Muscle layer of duodenum (tissue), 2 donors: Measurements from ENCODE around the gene PITX1.
"Not testable (repeated sequence)": the region's sequence is repeated elsewhere in the genome, so short reads cannot be mapped to it uniquely, and the experiment has no call there.

Experiments used
- H3K27ac ChIP-seq: one replicate; pipeline ENCODE4 v1.7.0; 2013; ENCODE audit warnings: mild to moderate bottlenecking, low read length
- H3K27me3 ChIP-seq: one replicate; pipeline ENCODE4 v1.7.0; 2013; ENCODE audit warnings: low read depth, mild to moderate bottlenecking, control low read depth, low read length
- H3K36me3 ChIP-seq, 2 donors: one replicate each; pipeline ENCODE4 v1.7.0; 2013; ENCODE audit warnings: low read length in 2 of 2, control low read depth in 1 of 2, mild to moderate bottlenecking in 1 of 2; ENCODE audit not compliant: insufficient read depth in 2 of 2, control insufficient read depth in 1 of 2
- H3K4me1 ChIP-seq, 2 donors: one replicate each; pipeline ENCODE4 v1.7.0; 2013; ENCODE audit warnings: low read length in 2 of 2, mild to moderate bottlenecking in 2 of 2, control low read depth in 1 of 2, moderate library complexity in 1 of 2; ENCODE audit not compliant: insufficient read depth in 2 of 2, control insufficient read depth in 1 of 2
- H3K4me3 ChIP-seq, 2 donors: one replicate each; pipeline ENCODE4 v1.7.0; 2013; ENCODE audit warnings: low read length in 2 of 2, low read depth in 1 of 2, mild to moderate bottlenecking in 1 of 2
- H3K9me3 ChIP-seq, 2 donors: one replicate each; pipeline ENCODE4 v1.7.0; 2013; ENCODE audit warnings: low read length in 2 of 2, control low read depth in 1 of 2, mild to moderate bottlenecking in 1 of 2; ENCODE audit not compliant: control insufficient read depth in 1 of 2
- donor health status: healthy.

PITX1 gene

DNA sequence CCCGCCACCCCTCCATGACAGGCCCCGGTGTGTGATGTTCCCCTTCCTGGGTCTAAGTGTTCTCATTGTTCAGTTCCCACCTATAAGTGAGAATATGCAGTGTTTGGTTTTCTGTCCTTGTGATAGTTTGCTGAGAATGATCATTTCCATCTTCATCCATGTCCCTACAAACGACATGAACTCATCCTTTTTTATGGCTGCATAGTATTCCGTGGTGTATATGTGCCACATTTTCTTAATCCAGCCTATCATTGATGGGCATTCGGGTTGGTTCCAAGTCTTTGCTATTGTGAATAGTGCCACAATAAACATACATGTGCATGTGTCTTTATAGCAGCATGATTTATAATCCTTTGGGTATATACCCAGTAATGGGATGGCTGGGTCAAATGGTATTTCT lies 36.0 kb downstream of the PITX1 start:
- not testable (repeated sequence) for H3K4me1 ChIP-seq, H3K27me3 ChIP-seq, H3K4me3 ChIP-seq, H3K9me3 ChIP-seq, H3K36me3 ChIP-seq, H3K27ac ChIP-seq

- H3K4me1 ChIP-seq = no peaks in the 10 kb centered on the region
- H3K27ac ChIP-seq = no peak overlapping the region
- no peaks in the 10 kb centered on the region for H3K36me3 ChIP-seq
- no peaks in the 10 kb centered on the region for H3K9me3 ChIP-seq
- H3K4me3 ChIP-seq = no peak overlapping the region
- H3K27me3 ChIP-seq = no peaks in the 10 kb centered on the region
Observed at GRCh38 chr5:134997015-134997414, 37.0 kb downstream of the PITX1 start.

GRCh38 chr5:134995850-134996402 lies 38.1 kb downstream of the PITX1 start:
- Histone ChIP-seq H3K27me3 (no peaks in the 10 kb centered on the region), H3K27ac (no peak overlapping the region), H3K4me1 (no peaks in the 10 kb centered on the region), H3K4me3 (no peak overlapping the region), H3K9me3 (no peaks in the 10 kb centered on the region), H3K36me3 (no peaks in the 10 kb centered on the region)

GRCh38 chr5:134994560-134995156 lies 39.4 kb downstream of the PITX1 start:
- H3K27me3 ChIP-seq = no peaks in the 10 kb centered on the region
- H3K4me1 ChIP-seq = no peaks in the 10 kb centered on the region
- H3K27ac ChIP-seq = no peak overlapping the region
- no peaks in the 10 kb centered on the region for H3K9me3 ChIP-seq
- H3K4me3 ChIP-seq = no peak overlapping the region
- no peaks in the 10 kb centered on the region for H3K36me3 ChIP-seq

DNA sequence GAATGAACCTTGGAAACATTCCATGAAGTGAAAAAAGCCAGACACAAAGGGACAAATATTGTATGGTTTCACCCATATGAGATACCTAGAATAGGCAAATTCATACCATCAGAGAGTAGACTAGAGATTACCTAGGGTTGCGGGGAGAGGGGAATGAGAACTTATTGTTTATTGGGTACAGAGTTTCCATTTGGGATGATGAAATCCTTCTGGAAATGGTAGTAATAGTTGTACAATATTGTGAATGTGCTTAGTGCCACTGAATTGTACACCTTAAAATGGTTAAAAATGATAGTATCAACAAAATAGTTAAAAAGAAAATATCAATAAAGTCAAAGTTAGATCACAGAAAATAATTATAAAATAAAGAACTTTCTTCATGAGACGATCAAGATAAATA lies 40.9 kb downstream of the PITX1 start:
- Histone ChIP-seq H3K4me3 (no peak overlapping the region), H3K27me3 (no peaks in the 10 kb centered on the region), H3K4me1 (no peaks in the 10 kb centered on the region), H3K27ac (no peak overlapping the region), H3K36me3 (no peaks in the 10 kb centered on the region), H3K9me3 (no peaks in the 10 kb centered on the region)

DNA sequence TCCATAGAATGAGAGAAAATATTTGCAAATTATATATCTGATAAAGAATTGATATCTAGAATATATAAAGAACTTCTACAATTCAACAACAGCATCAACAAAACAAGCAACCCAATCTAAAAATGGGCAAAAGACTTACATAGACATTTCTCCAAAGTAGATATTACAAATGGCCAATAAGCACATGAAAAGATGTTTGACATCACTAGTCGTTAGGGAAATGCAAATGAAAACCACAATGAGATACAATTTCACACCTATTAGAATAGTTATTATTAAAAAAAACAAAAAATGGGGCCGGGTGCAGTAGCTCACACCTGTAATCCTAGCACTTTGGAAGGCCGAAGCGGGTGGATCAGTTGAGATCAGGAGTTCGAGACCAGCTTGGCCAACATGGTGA lies 41.9 kb downstream of the PITX1 start:
- H3K4me3 ChIP-seq = no peak overlapping the region
- H3K27ac ChIP-seq = no peak overlapping the region
- H3K27me3 ChIP-seq = no peaks in the 10 kb centered on the region
- no peaks in the 10 kb centered on the region for H3K36me3 ChIP-seq
- no peaks in the 10 kb centered on the region for H3K9me3 ChIP-seq
- H3K4me1 ChIP-seq = no peaks in the 10 kb centered on the region

GRCh38 chr5:134990183-134990582 lies 43.8 kb downstream of the PITX1 start:
- not testable (repeated sequence) for H3K27ac ChIP-seq, H3K4me3 ChIP-seq, H3K9me3 ChIP-seq, H3K27me3 ChIP-seq, H3K4me1 ChIP-seq, H3K36me3 ChIP-seq

DNA sequence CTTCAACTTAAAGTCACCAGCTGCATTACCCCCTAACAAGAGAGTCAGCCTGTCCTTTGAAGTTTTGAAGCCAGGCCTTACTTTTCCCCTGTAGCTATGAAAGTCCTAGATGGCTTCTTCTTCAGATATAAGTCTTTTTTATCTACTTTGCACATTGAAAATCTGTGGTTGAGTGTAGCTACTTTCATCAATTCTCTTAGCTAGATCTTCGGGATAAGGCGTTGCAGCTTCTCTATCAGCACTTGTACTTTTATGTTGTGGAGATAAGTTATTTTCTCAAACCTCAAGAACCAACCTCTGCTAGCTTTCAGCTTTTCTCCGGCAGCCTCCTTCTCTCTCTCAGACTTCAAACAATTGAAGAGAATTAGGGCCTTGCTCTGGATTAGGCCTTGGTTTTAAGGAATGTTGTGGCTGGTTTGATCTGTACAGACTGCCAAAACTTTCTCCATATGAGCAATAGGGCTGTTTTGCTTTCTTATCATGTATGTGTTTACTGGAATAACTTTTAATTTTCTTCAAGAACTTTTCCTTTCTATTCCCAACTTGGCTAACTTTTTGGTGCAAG lies 44.7 kb downstream of the PITX1 start:
- Histone ChIP-seq H3K27ac (no peak overlapping the region), H3K4me1 (no peaks in the 10 kb centered on the region), H3K36me3 (no peaks in the 10 kb centered on the region), H3K4me3 (no peak overlapping the region), H3K9me3 (no peaks in the 10 kb centered on the region), H3K27me3 (no peaks in the 10 kb centered on the region)

DNA sequence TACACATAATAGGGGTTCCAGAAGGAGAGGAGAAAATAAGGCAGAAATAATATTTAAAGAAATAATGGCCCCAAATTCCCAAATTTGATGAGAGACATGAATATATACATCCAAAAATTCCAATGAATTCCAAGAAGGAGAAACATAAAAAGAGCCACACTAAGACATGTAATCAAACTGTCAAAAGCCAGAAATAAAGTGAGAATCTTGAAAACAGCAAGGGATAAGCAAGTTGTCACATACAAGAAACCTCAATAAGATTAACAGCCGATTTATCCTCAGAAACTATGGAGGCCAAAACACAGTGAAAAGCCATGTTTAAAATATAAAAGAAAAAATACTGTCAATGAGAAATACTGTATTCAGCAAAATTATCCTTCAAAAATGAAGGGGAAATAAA lies 51.8 kb downstream of the PITX1 start:
- H3K27ac ChIP-seq = no peak overlapping the region
- no peaks in the 10 kb centered on the region for H3K36me3 ChIP-seq
- peaks cover 11 to 29% of the 10 kb centered on the region in 2 donors for H3K9me3 ChIP-seq
- no peaks in the 10 kb centered on the region for H3K27me3 ChIP-seq
- H3K4me1 ChIP-seq = no peaks in the 10 kb centered on the region
- no peak overlapping the region for H3K4me3 ChIP-seq

DNA sequence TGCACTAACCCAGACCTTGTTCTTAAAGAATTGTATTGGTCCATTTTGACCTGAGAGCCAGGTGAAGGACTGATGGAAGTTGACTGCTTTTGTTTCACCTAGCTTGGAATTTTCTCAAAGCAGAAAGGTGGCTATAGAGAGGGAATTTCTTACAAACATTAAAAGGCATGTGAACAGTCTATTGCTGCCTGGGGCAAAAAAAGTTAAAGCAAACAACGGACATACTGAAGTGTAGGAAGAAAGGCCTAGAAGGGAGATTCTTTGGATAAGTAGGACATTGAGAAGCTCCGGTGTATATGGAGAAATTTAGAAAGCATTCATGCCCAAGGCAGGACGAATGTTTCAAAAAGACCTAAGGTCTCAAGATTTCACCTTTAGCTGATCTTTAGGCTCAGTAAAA lies 54.6 kb downstream of the PITX1 start:
- Histone ChIP-seq H3K4me3 (no peak overlapping the region), H3K36me3 (peaks cover 0 to 12% of the 10 kb centered on the region in 2 donors), H3K27ac (no peak overlapping the region), H3K9me3 (peaks cover 13 to 36% of the 10 kb centered on the region in 2 donors), H3K27me3 (no peaks in the 10 kb centered on the region), H3K4me1 (no peaks in the 10 kb centered on the region)
